GM23248 (cell line): ENCODE data around the gene UPF1. TPM values are rescaled to one million over a fixed set of nuclear protein-coding genes. Genes with fewer than 3 reads are reported as not detected.

Source experiments
- DNase-seq: peaks from one replicate; pipeline ENCODE4 v3.0.0-alpha.2; 2015
- H2AFZ ChIP-seq: fragments of 200-600 bp; sonication (generic); 2 replicates; pipeline ENCODE4 v1.6.1; 2016; ENCODE audit warnings: antibody characterized with exemption
- H3F3A ChIP-seq: fragments of 200-600 bp; sonication (generic); 2 replicates; pipeline ENCODE4 v1.6.1; 2016; ENCODE audit warnings: mild to moderate bottlenecking, antibody characterized with exemption, mixed run types; ENCODE audit not compliant: insufficient read depth
- H3K27ac ChIP-seq: fragments of 200-600 bp; sonication (generic); 2 replicates; pipeline ENCODE4 v1.5.1; 2016; ENCODE audit warnings: mild to moderate bottlenecking
- H3K27me3 ChIP-seq: fragments of 200-600 bp; sonication (generic); replicated peaks from 2 replicates; pipeline ENCODE4 v1.6.1; 2016; ENCODE audit warnings: mild to moderate bottlenecking; ENCODE audit not compliant: insufficient read depth
- H3K36me3 ChIP-seq: fragments of 200-600 bp; sonication (generic); 2 replicates; pipeline ENCODE4 v1.6.1; 2016; ENCODE audit warnings: low read depth, mild to moderate bottlenecking
- H3K4me1 ChIP-seq: fragments of 200-600 bp; sonication (generic); 2 replicates; pipeline ENCODE4 v1.6.1; 2016; ENCODE audit warnings: mild to moderate bottlenecking; ENCODE audit not compliant: insufficient read depth
- H3K4me2 ChIP-seq: fragments of 200-600 bp; sonication (generic); one replicate; pipeline ENCODE4 v1.6.1; 2016; ENCODE audit warnings: mild to moderate bottlenecking; ENCODE audit not compliant: unreplicated experiment
- H3K4me3 ChIP-seq: fragments of 200-600 bp; sonication (generic); 2 replicates; pipeline ENCODE4 v1.5.1; 2016; ENCODE audit warnings: mild to moderate bottlenecking
- H3K79me2 ChIP-seq: fragments of 200-600 bp; sonication (generic); 2 replicates; pipeline ENCODE4 v1.6.1; 2016; ENCODE audit warnings: mild to moderate bottlenecking; ENCODE audit not compliant: insufficient read depth
- H3K9ac ChIP-seq: fragments of 200-600 bp; sonication (generic); 2 replicates; pipeline ENCODE4 v1.6.1; 2016; ENCODE audit warnings: mild to moderate bottlenecking
- H3K9me2 ChIP-seq: fragments of 200-600 bp; sonication (generic); 2 replicates; pipeline ENCODE4 v1.6.1; 2016; ENCODE audit warnings: mixed run types, mild to moderate bottlenecking, moderate library complexity; ENCODE audit not compliant: insufficient read depth
- H3K9me3 ChIP-seq: fragments of 200-600 bp; sonication (generic); one replicate; pipeline ENCODE4 v1.6.1; 2017; ENCODE audit warnings: low read depth
- H4K20me1 ChIP-seq: fragments of 200-600 bp; sonication (generic); 2 replicates; pipeline ENCODE4 v1.6.0; 2016; ENCODE audit not compliant: insufficient read depth
- EZH2 ChIP-seq: fragments of 200-600 bp; sonication (generic); IDR thresholded peaks from 2 replicates; pipeline ENCODE4 v1.6.1; 2018; ENCODE audit warnings: antibody characterized with exemption, mild to moderate bottlenecking; ENCODE audit not compliant: insufficient read depth, poor library complexity, severe bottlenecking
- EZH2phosphoT487 ChIP-seq: fragments of 200-600 bp; sonication (generic); IDR thresholded peaks from 2 replicates; pipeline ENCODE4 v1.6.1; 2018; ENCODE audit warnings: antibody characterized with exemption, moderate library complexity, mild to moderate bottlenecking, low read depth; ENCODE audit not compliant: insufficient read depth
- WGBS, 2 experiments: methylation state at CpG; one replicate each; pipeline ENCODE4 v1.1.6; 2015 to 2017; ENCODE audit warnings: low lambda C conversion rate in 2 of 2, low coverage in 1 of 2; ENCODE audit errors: missing lambda C conversion rate in 2 of 2; 5-methylcytosine and 5-hydroxymethylcytosine counted together
- in situ Hi-C: fragments of 300-500 bp; cut with MboI; formaldehyde crosslinking; loops from 2 replicates; pipeline ENCODE4 v1.15.0; 2020
- polyA plus RNA-seq: library from polyadenylated mRNA; unstranded; fragments of >200 nt; fragmentation: Nextera tagmentation; extraction: Ambion mirVana; gene quantifications from 2 replicates; pipeline ENCODE4 v1.2.1, GENCODE V29; 2016
- total RNA-seq: library from RNA; depleted of rRNA; stranded (reverse); fragments of >200 nt; shearing (Covaris generic); gene quantifications from 2 replicates; pipeline ENCODE4 v1.2.3, GENCODE V29; 2014

Gene UPF1
- total and polyA plus RNA-seq, 2 experiments from 2014 or later: 4.3 to 57.4 TPM

- 36 to 63% methylated on average over 11 to 17 of the region's 18 CpGs for WGBS, 2 experiments
- in situ Hi-C loops: no loop called here
- no peaks in the 10 kb centered on the region for H3K79me2 ChIP-seq
- no peak overlapping the region for H3K4me3 ChIP-seq
- H3K9me2 ChIP-seq: no peaks in the 10 kb centered on the region
- no peaks in the 10 kb centered on the region for H4K20me1 ChIP-seq
- no peak for TF ChIP-seq EZH2
- H2AFZ ChIP-seq: no peak overlapping the region
- no peaks in the 10 kb centered on the region for H3K9me3 ChIP-seq
- H3K36me3 ChIP-seq: no peaks in the 10 kb centered on the region
- no peak overlapping the region for H3K27ac ChIP-seq
- no peaks in the 10 kb centered on the region for H3K4me1 ChIP-seq
- no peaks in the 10 kb centered on the region for H3K27me3 ChIP-seq
- peak; percentile 35 for DNase-seq
- no peak overlapping the region for H3K9ac ChIP-seq
- H3F3A ChIP-seq: no peaks in the 10 kb centered on the region
- H3K4me2 ChIP-seq: no peak overlapping the region
Observed at GRCh38 chr19:18898081-18898606, 66.4 kb downstream of the UPF1 start.

DNA sequence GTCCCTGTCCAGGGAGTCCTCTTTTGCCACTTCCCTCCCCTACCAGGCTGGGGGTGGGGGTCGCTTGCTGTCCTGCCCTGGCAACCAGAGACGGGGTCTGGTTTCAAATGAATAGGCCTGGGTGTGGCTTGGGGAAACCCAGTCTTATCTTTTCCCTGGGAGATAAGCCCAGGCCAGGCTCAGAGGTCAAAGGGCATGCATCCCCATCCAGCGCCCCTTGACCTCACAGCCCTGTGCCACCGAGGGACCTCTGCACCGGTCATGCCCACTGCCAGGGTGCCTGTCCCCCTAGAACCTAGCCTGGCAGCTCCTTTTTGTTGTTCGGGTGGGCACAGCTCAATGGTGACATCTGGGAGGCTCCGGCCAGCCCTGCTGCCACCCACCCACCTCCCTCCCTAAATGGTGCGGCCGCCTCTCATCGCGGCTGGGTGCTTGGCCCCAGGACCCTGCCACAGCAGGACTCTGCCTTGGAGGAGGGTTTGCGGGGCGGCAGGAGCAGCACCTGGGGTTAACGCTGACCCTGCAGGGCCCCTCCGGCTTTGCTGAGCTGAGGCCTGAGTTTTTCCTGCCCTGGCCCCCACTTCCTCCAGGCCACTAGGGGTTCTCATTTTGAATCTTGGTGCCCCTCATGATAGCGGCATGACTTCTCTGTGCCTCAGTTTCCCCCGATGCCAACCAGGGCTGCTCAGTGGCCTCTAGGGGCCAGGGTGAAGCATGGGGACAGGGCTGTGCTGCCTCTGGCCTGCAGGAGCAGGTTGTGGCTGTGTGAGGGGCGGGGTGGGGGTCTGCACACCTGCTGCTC, 67.0 kb downstream of the UPF1 start:
- no peak overlapping the region for H3K9ac ChIP-seq
- WGBS, 2 experiments: 80 to 81% methylated on average over 18 of the region's 18 CpGs
- H3K27me3 ChIP-seq: no peaks in the 10 kb centered on the region
- no peak overlapping the region for H3K4me2 ChIP-seq
- H3K36me3 ChIP-seq: no peaks in the 10 kb centered on the region
- no peak overlapping the region for H3K4me3 ChIP-seq
- H2AFZ ChIP-seq: no peak overlapping the region
- no peaks in the 10 kb centered on the region for H3K9me2 ChIP-seq
- no peak for DNase-seq
- in situ Hi-C loops: no loop called here
- no peaks in the 10 kb centered on the region for H3K79me2 ChIP-seq
- H3K4me1 ChIP-seq: no peaks in the 10 kb centered on the region
- no peaks in the 10 kb centered on the region for H3F3A ChIP-seq
- TF ChIP-seq EZH2 (no peak), EZH2phosphoT487 (no peak)
- H3K27ac ChIP-seq: no peak overlapping the region
- no peaks in the 10 kb centered on the region for H4K20me1 ChIP-seq
- H3K9me3 ChIP-seq: no peaks in the 10 kb centered on the region

DNA sequence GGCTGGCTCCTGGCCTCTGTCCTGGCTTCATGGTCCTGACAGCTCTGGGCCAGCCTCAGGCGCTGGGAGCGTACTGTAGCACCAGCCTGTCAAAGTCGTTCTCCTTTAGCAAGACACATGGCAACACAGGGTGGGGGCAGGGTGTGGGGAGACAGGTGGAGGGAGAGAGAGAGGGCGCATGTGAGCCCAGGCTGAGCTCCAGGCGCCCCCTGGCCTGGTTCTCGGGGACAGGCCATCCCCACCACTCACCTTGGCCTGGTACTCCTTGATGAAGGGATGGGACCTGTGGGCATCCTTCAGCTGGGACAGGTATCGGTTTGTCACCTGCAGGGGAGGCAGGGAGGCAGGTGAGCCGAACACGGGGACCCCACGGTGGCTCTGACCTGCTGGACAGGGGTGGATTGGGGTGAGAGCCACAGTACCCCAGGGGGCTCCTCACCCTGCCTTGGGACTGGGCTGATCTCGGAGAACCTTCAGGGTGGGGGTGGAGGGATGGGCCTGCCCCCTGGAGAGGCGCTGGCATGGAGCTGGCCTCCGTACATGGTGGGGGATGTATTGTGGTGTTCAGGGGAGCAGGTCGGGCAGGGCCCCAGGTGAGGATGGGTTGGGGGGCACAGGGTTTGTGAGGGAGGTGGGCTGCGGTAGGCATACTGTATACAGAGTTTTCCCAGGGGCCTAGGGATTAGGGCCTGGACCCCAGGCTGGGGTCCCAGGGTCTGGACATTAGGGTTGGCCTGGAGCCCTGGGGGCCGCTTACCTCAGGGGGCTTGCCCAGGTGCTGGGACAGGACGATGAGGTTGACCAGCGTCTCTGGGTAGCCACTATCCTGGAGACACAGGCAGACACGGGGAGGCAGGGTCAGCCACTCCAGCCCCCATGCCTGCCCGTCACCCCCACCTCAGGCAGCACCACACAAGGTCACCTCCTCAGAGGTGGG, 68.1 kb downstream of the UPF1 start:
- Histone ChIP-seq H3F3A (no peaks in the 10 kb centered on the region), H3K9ac (no peak overlapping the region), H3K27ac (no peak overlapping the region), H3K4me3 (no peak overlapping the region), H3K4me2 (no peak overlapping the region), H4K20me1 (no peaks in the 10 kb centered on the region), H3K9me2 (no peaks in the 10 kb centered on the region), H3K9me3 (no peaks in the 10 kb centered on the region), H3K27me3 (no peaks in the 10 kb centered on the region), H3K4me1 (no peaks in the 10 kb centered on the region), H3K79me2 (no peaks in the 10 kb centered on the region), H3K36me3 (no peaks in the 10 kb centered on the region), H2AFZ (no peak overlapping the region)
- in situ Hi-C loops: no loop called here
- no peak for DNase-seq
- WGBS, 2 experiments: 78 to 84% methylated on average over 19 of the region's 20 CpGs
- no peak for TF ChIP-seq EZH2
- no peak for TF ChIP-seq EZH2phosphoT487

DNA sequence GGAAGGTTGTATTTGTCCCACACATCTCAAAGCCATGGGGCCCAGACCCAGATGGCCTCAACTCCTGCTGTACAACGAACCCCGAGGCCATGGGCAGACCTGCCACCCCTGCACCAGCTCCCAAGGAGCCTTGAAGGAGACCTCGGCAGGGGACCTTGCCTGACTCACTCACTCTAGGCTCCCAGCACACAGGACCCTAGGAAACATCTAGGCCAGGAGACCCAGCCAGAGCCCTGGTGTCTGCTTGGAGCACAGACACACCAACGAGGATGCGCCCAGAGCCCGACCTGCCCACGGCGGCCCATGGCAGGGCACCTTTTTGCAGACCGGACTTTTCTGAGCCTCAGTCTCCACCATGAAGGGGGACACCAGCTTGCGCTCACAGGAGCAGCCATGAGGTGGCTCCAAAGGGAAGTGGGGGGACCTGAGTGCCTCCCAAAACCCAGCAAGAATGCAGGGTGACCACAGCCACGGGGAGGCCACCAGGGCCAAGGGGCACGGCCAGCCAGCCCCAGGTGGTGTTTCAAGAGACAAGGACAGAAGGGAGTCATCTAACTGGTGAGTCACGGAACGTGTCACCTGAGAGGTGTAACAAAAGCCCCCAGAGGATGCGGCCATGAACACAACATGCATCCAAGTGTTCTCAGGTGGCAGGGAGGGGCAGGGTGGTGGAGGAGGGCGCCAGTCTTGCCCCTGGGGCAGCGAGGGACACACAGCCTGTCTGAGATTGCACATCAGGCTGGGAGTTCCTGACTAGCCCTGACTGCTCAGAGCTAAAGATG, 69.1 kb downstream of the UPF1 start:
- 80 to 82% methylated on average over 16 to 17 of the region's 17 CpGs for WGBS, 2 experiments
- no peaks in the 10 kb centered on the region for H3K27me3 ChIP-seq

More for the DNA sequence above, 69.1 kb downstream of the UPF1 start:
- in situ Hi-C loops: no loop called here
- H3K9me3 ChIP-seq: no peaks in the 10 kb centered on the region
- H4K20me1 ChIP-seq: no peaks in the 10 kb centered on the region
- TF ChIP-seq EZH2phosphoT487 (no peak), EZH2 (no peak)
- H3K79me2 ChIP-seq: no peaks in the 10 kb centered on the region
- no peaks in the 10 kb centered on the region for H3K36me3 ChIP-seq
- no peaks in the 10 kb centered on the region for H3F3A ChIP-seq
- no peak for DNase-seq
- no peak overlapping the region for H3K4me2 ChIP-seq
- H2AFZ ChIP-seq: no peak overlapping the region
- no peak overlapping the region for H3K9ac ChIP-seq
- no peak overlapping the region for H3K27ac ChIP-seq
- H3K9me2 ChIP-seq: no peaks in the 10 kb centered on the region
- H3K4me3 ChIP-seq: no peak overlapping the region
- H3K4me1 ChIP-seq: no peaks in the 10 kb centered on the region
